ENCODE results near the gene TMED4. TPM values are rescaled to one million over a fixed set of nuclear protein-coding genes. Genes with fewer than 3 reads are reported as not detected.
"Not testable (repeated sequence)": the region's sequence is repeated elsewhere in the genome, so short reads cannot be mapped to it uniquely, and the experiment has no call there.

Gene TMED4
- total RNA-seq, 1 donor from 2014 or later: 95.8 TPM

DNA sequence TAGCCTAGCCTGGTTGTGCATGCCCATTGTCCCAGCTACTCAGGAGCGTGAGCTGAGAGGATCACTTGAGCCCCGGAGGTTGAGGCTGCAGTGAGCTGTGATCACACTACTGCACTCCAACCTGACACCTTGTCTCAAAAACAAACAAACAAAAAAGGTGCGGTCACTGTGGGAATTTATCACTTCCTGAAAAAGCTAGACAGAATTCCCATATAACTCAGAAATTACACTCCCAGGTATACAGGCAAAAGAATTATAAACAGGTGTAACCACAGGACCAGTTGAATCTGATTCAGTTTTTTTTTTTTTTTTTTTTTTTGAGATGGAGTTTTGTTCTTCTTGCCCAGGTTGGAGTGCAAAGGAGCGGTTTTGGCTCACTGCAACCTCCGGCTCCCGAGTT, 21.2 kb upstream of the TMED4 start:
- Histone ChIP-seq H3K27me3 (no peaks in the 10 kb centered on the region), H3K4me1 (peaks cover 4% of the 10 kb centered on the region), H3K79me2 (ENCODE audit: low read depth) (peaks cover 13% of the 10 kb centered on the region), H3K9me3 (ENCODE audit: low read depth) (no peaks in the 10 kb centered on the region), H3K4me3 (no peak overlapping the region), H3K4me2 (no peak overlapping the region), H2AFZ (replicated peaks) (no peak overlapping the region), H3K36me3 (no peaks in the 10 kb centered on the region), H3K27ac (no peak overlapping the region), H4K20me1 (ENCODE audit: low read depth) (no peaks in the 10 kb centered on the region), H3K9ac (no peak overlapping the region), H3F3A (ENCODE audit: low read depth) (peaks cover 14% of the 10 kb centered on the region)
- Mint-ChIP-seq H3K4me3 (no peak overlapping the region), H3K9me3 (no peaks in the 10 kb centered on the region), H3K27ac (no peak overlapping the region), H3K4me1 (peaks cover 10% of the 10 kb centered on the region), H3K27me3 (ENCODE audit: insufficient read depth, low read depth) (peaks cover 17% of the 10 kb centered on the region), H3K36me3 (peaks cover 3% of the 10 kb centered on the region)
- TF ChIP-seq EZH2phosphoT487 (IDR thresholded peaks at IDR 0.05) (no peak), EZH2 (IDR thresholded peaks at IDR 0.05) (no peak)
- TF ChIP-seq, protein P1, sequence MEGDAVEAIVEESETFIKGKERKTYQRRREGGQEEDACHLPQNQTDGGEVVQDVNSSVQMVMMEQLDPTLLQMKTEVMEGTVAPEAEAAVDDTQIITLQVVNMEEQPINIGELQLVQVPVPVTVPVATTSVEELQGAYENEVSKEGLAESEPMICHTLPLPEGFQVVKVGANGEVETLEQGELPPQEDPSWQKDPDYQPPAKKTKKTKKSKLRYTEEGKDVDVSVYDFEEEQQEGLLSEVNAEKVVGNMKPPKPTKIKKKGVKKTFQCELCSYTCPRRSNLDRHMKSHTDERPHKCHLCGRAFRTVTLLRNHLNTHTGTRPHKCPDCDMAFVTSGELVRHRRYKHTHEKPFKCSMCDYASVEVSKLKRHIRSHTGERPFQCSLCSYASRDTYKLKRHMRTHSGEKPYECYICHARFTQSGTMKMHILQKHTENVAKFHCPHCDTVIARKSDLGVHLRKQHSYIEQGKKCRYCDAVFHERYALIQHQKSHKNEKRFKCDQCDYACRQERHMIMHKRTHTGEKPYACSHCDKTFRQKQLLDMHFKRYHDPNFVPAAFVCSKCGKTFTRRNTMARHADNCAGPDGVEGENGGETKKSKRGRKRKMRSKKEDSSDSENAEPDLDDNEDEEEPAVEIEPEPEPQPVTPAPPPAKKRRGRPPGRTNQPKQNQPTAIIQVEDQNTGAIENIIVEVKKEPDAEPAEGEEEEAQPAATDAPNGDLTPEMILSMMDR (IDR thresholded peaks at IDR 0.05): no peak
- no peak for DNase-seq (ENCODE audit: low spot score)

DNA sequence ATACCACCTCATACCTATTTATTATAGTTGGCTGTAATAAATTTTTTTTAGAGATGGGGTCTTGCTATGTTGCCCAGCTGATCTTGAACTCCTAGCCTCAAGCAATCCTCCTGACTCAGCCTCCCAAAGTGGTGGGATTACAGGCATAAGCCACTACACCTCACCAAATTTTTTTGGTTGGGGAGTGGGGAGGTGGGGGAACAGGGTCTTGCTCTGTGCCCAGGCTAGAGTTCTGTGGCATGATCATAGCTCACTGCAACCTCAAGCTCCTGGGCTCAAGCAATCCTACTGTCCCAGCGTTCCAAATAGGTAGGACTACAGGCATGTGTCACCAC, 20.5 kb upstream of the TMED4 start:
- Histone ChIP-seq H2AFZ (replicated peaks) (no peak overlapping the region), H3K9me3 (ENCODE audit: low read depth) (no peaks in the 10 kb centered on the region), H3K4me2 (no peak overlapping the region), H3K9ac (no peak overlapping the region), H3K27me3 (no peaks in the 10 kb centered on the region), H3K79me2 (ENCODE audit: low read depth) (peaks cover 6% of the 10 kb centered on the region), H3K27ac (no peak overlapping the region), H3K4me1 (peaks cover 4% of the 10 kb centered on the region), H3K4me3 (no peak overlapping the region), H3F3A (ENCODE audit: low read depth) (peaks cover 13% of the 10 kb centered on the region), H4K20me1 (ENCODE audit: low read depth) (no peaks in the 10 kb centered on the region), H3K36me3 (no peaks in the 10 kb centered on the region)
- Mint-ChIP-seq H3K36me3 (peaks cover 3% of the 10 kb centered on the region), H3K4me1 (peaks cover 7% of the 10 kb centered on the region), H3K9me3 (no peaks in the 10 kb centered on the region), H3K4me3 (no peak overlapping the region), H3K27ac (no peak overlapping the region), H3K27me3 (ENCODE audit: insufficient read depth, low read depth) (peaks cover 17% of the 10 kb centered on the region)
- TF ChIP-seq EZH2 (IDR thresholded peaks at IDR 0.05) (no peak), EZH2phosphoT487 (IDR thresholded peaks at IDR 0.05) (no peak)
- TF ChIP-seq, protein P1 (IDR thresholded peaks at IDR 0.05): no peak
- DNase-seq (ENCODE audit: low spot score): no peak

DNA sequence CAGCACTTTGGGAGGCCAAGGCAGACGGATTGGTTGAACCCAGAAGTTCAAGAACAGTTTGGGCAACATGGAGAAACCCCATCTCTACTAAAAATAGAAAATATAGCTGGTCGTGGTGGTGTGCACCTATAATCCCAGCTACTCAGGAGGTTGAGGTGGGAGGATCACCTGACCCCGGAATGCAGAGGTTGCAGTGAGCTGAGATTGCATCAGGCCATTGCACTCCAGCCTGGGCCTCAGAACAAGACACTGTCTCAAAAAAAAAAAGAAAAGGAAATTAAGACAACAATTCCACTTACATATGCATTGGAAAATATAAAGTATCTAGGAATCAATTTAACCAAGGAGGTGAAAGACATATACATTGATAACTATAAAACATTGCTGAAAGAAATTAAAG, 17.2 kb upstream of the TMED4 start:
- H3K36me3 ChIP-seq: no peaks in the 10 kb centered on the region
- no peaks in the 10 kb centered on the region for H3K9me3 ChIP-seq (ENCODE audit: low read depth)
- H3K9ac ChIP-seq: no peak overlapping the region
- peaks cover 6% of the 10 kb centered on the region for H3K27me3 Mint-ChIP-seq (ENCODE audit: insufficient read depth, low read depth)
- no peak overlapping the region for H3K27ac ChIP-seq
- peaks cover 10% of the 10 kb centered on the region for H3K4me1 Mint-ChIP-seq
- TF ChIP-seq, protein P1 (IDR thresholded peaks at IDR 0.05): no peak
- no peak for TF ChIP-seq EZH2 (IDR thresholded peaks at IDR 0.05)
- TF ChIP-seq EZH2phosphoT487 (IDR thresholded peaks at IDR 0.05): no peak
- H3K27me3 ChIP-seq: no peaks in the 10 kb centered on the region
- DNase-seq (ENCODE audit: low spot score): no peak
- peaks cover 8% of the 10 kb centered on the region for H3F3A ChIP-seq (ENCODE audit: low read depth)
- no peak overlapping the region for H3K4me3 Mint-ChIP-seq
- H3K9me3 Mint-ChIP-seq: no peaks in the 10 kb centered on the region
- no peak overlapping the region for H2AFZ ChIP-seq (replicated peaks)
- H3K4me1 ChIP-seq: no peaks in the 10 kb centered on the region
- no peaks in the 10 kb centered on the region for H4K20me1 ChIP-seq (ENCODE audit: low read depth)
- H3K4me2 ChIP-seq: no peak overlapping the region
- no peaks in the 10 kb centered on the region for H3K36me3 Mint-ChIP-seq
- H3K4me3 ChIP-seq: no peak overlapping the region
- H3K27ac Mint-ChIP-seq: no peak overlapping the region
- H3K79me2 ChIP-seq (ENCODE audit: low read depth): no peaks in the 10 kb centered on the region

DNA sequence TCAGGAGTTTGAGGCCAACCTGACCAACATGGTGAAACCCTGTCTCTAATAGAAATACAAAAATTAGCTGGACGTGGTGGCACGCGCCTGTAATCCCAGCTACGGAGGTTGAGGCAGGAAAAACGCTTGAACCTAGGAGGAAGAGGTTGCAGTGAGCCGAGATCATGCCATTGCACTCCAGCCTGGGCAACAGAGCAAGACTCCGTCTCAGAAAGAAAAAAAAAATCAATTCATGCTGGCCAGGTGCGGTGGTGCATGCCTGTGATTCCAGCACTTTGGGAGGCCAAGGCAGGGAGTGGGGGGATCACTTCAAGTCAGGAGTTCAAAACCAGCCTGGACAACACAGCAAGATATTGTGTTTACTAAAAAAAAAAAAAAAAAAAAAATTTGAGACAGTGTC, 15.2 kb upstream of the TMED4 start:
- H3K4me2 ChIP-seq; DNase-seq (ENCODE audit: low spot score); H3K9me3 ChIP-seq (ENCODE audit: low read depth); H3K9ac ChIP-seq; H3K4me3 ChIP-seq; H3K4me1 ChIP-seq; H3K4me3 Mint-ChIP-seq; H3K27ac Mint-ChIP-seq; H4K20me1 ChIP-seq (ENCODE audit: low read depth); H3K27ac ChIP-seq; H3K27me3 ChIP-seq; H2AFZ ChIP-seq (replicated peaks); H3K9me3 Mint-ChIP-seq; H3K79me2 ChIP-seq (ENCODE audit: low read depth); H3F3A ChIP-seq (ENCODE audit: low read depth); H3K4me1 Mint-ChIP-seq; H3K36me3 Mint-ChIP-seq; H3K27me3 Mint-ChIP-seq (ENCODE audit: insufficient read depth, low read depth); H3K36me3 ChIP-seq: not testable (repeated sequence)

Measured in neural progenitor cell (in vitro differentiated cells).